ENCODE measurements around the gene SAMSN1.

Gene SAMSN1

DNA sequence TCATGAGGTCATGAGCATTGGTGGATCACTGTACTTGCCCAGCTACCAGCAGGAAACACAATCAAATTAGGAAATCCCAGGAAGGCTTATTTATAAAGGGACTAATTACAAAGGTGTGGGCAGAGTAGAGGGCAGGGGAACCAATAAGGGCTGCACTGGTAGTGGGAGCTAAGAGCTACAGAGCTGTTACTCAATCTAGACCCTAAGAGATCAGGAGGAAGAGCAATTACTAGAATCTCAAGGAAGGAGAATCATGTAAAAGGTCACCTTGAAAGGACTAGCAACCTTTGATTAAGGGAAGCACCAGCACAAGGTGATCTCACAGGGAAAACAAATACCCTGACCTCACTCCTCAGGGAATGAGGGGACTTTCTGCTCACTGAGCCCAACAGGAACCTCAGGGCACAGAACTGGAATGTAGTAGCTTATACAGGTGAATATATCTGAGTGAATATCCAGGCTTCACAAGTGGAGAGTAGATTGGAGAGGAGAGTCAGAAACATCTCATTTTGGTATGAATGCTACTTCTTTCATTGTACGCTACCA is 66.8 kb downstream of the SAMSN1 start:
- H3K27ac Mint-ChIP-seq: peak overlapping the region; percentile 92
- DNase-seq (peak; percentile 23), ATAC-seq (replicated peaks) (peak; percentile 3 to 5)
- peaks cover 15 to 20% of the 10 kb centered on the region in 2 donors for H3K36me3 Mint-ChIP-seq
- peaks cover 26 to 71% of the 10 kb centered on the region in 2 donors for H3K4me1 Mint-ChIP-seq
- peaks cover 7 to 10% of the 10 kb centered on the region in 2 donors for H3K9me3 Mint-ChIP-seq
- no peak overlapping the region for H3K4me3 Mint-ChIP-seq
- no peaks in the 10 kb centered on the region for H3K27me3 Mint-ChIP-seq

DNA sequence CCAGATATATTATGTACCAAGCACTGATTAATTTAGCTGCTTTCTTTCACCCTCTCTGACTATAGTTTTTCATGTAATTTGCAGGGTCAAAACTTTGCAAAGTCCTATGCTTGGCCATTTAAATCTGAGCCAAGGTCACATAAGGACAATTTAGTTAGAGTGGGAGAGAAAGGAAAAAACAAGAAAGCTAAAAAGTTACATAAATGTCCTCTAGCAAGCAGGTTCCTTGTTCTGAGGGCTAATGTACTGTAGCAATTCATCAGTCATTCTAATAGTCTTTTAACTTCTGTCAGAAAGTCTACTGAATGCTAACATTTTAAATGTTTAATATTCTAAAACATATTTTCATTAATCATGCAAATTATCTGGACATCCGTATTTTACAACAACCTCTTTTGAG is 68.3 kb downstream of the SAMSN1 start:
- Mint-ChIP-seq H3K36me3 (peaks cover 3 to 7% of the 10 kb centered on the region in 2 donors), H3K27ac (no peak overlapping the region), H3K4me3 (no peak overlapping the region), H3K27me3 (no peaks in the 10 kb centered on the region), H3K4me1 (peaks cover 16 to 56% of the 10 kb centered on the region in 2 donors), H3K9me3 (no peaks in the 10 kb centered on the region)
- no peak for ATAC-seq (replicated peaks)
- no peak for DNase-seq

DNA sequence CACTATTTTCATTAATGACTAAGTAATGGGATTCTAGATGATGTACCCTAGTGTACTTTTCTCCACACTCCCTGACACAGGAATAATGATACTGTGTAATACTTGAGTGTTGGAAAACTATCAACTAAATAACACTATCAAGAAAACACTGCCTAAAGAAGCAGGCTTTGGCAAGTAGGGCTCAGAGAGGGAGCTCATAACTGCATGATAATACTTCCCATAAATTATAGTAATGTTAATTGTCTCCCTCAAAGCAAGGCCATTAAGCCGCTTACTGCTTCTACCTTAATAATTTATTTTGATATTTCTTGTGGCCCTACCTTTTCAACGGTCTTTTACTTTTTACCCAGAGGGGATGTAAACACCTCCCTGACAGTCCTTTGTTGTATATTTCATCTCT is 69.0 kb downstream of the SAMSN1 start:
- ATAC-seq (replicated peaks) (no peak), DNase-seq (no peak)
- Mint-ChIP-seq H3K27ac (no peak overlapping the region), H3K36me3 (peaks cover 3 to 7% of the 10 kb centered on the region in 2 donors), H3K4me3 (no peak overlapping the region), H3K9me3 (no peaks in the 10 kb centered on the region), H3K4me1 (peaks cover 16 to 54% of the 10 kb centered on the region in 2 donors), H3K27me3 (no peaks in the 10 kb centered on the region)

DNA sequence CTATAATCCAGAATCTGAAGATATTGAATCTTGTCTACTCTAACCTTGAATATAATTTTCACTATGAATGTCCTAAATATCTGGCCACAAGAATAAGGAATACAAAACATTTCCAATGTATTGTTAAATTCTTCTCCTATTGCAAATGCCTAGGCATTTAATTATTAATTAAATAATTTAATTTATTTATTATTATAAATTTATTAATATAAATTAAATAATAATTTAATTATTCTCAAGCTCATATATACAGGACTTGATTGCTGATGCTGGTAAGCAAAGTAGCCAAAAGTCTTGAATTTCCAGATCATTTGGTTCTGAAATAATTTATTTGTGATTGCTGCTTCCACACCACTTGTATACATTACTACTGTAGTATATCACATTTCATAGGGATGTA is 71.1 kb downstream of the SAMSN1 start:
- Mint-ChIP-seq H3K27me3 (no peaks in the 10 kb centered on the region), H3K4me1 (peaks cover 14 to 32% of the 10 kb centered on the region in 2 donors), H3K9me3 (no peaks in the 10 kb centered on the region), H3K27ac (no peak overlapping the region), H3K36me3 (peaks cover 0 to 4% of the 10 kb centered on the region in 2 donors), H3K4me3 (no peak overlapping the region)
- no peak for ATAC-seq (replicated peaks)
- no peak for DNase-seq

DNA sequence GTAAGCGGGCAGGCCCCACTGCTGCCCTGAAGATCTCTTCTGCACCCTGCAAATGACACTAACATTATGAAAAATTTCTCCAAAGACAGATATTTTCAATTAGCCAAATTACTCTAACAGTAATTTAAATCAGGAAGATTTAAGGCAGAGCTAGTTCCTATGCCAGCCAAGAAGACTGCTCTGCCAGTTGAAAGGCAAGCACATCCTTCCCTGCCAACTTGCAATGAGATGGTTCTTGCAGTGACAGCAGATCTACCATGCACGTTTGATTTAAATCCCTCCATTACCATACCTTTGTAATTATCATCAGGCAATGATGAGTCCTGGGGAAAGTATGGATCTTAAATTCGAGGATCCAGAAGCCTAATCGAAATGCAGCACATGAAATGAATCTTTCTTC is 76.5 kb downstream of the SAMSN1 start:
- H3K27me3 Mint-ChIP-seq: no peaks in the 10 kb centered on the region
- no peak overlapping the region for H3K27ac Mint-ChIP-seq
- no peak for DNase-seq
- ATAC-seq (replicated peaks): no peak
- peaks cover 0 to under 1% of the 10 kb centered on the region in 2 donors for H3K4me1 Mint-ChIP-seq
- H3K36me3 Mint-ChIP-seq: no peaks in the 10 kb centered on the region
- H3K4me3 Mint-ChIP-seq: no peak overlapping the region
- no peaks in the 10 kb centered on the region for H3K9me3 Mint-ChIP-seq

DNA sequence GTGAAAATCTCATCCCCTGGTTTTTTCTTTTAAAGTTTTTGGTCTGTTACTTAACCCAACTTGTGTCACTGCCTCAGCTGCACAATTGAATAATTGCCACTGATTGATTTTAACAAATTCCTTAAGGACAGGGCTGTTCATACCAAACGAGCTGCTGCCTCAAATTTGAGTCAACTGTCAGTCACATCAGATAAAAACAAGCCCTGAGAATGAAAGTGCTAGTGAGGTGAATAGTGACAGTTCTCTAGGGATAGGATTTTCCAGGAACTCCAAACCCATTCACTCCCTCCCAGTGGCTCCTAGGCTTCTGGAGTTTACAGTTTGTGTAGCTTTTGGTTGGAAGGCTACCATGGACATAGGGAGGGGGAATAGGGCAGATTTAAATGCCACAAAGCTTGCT is 79.4 kb downstream of the SAMSN1 start:
- Mint-ChIP-seq H3K27ac (no peak overlapping the region), H3K4me3 (no peak overlapping the region), H3K36me3 (no peaks in the 10 kb centered on the region), H3K4me1 (peaks cover 0 to 7% of the 10 kb centered on the region in 2 donors), H3K27me3 (no peaks in the 10 kb centered on the region), H3K9me3 (peaks cover 0 to 2% of the 10 kb centered on the region in 2 donors)
- ATAC-seq (replicated peaks) (no peak), DNase-seq (no peak)

DNA sequence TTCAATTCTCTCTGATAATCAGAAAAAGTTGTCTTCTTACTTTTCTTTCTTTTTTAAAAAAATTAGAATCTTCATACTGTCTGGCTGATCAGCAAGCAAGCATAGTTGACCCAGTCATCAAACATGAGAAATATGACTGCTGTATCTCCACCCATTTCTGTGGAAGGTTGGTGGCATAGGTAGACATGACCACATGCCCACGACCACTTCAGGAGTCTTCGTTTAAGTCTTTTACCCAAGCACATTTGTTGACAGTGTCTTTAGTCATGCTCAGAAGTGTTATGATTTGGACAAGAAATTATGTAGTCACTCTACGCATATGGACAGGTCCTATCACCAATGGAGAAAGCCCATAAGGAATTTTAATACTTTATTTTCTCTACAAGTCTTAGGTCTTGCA is 88.4 kb downstream of the SAMSN1 start:
- ATAC-seq (replicated peaks): no peak
- H3K27me3 Mint-ChIP-seq: no peaks in the 10 kb centered on the region

DNA sequence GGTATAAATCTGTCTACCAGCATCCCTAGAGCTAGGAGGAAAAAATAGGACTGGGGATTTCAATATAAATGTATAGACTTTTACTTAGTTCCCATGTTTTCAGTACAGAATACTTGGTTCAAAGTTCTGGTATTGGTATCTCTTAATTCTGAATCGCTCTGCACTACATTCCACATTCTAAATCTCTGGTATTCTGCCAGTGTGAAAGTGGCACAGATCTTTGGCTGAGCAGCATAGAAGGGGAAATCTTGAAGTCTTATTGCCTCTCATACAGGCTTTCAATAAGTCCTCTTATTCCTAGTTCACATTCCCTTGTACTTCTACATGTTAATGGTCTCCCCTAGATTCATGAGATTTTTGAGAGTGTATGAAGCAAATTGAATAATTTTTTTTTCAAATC is 89.2 kb downstream of the SAMSN1 start:
- Mint-ChIP-seq H3K27me3 (no peaks in the 10 kb centered on the region), H3K4me1 (peaks cover 14 to 32% of the 10 kb centered on the region in 2 donors), H3K4me3 (no peak overlapping the region), H3K27ac (no peak overlapping the region), H3K9me3 (no peaks in the 10 kb centered on the region), H3K36me3 (no peaks in the 10 kb centered on the region)
- ATAC-seq (replicated peaks): no peak
- no peak for DNase-seq

More for the DNA sequence above, 88.4 kb downstream of the SAMSN1 start:
- H3K27ac Mint-ChIP-seq: no peak overlapping the region
- H3K4me1 Mint-ChIP-seq: peaks cover 14 to 27% of the 10 kb centered on the region in 2 donors
- no peaks in the 10 kb centered on the region for H3K9me3 Mint-ChIP-seq
- DNase-seq: no peak
- no peaks in the 10 kb centered on the region for H3K36me3 Mint-ChIP-seq
- H3K4me3 Mint-ChIP-seq: no peak overlapping the region

DNA sequence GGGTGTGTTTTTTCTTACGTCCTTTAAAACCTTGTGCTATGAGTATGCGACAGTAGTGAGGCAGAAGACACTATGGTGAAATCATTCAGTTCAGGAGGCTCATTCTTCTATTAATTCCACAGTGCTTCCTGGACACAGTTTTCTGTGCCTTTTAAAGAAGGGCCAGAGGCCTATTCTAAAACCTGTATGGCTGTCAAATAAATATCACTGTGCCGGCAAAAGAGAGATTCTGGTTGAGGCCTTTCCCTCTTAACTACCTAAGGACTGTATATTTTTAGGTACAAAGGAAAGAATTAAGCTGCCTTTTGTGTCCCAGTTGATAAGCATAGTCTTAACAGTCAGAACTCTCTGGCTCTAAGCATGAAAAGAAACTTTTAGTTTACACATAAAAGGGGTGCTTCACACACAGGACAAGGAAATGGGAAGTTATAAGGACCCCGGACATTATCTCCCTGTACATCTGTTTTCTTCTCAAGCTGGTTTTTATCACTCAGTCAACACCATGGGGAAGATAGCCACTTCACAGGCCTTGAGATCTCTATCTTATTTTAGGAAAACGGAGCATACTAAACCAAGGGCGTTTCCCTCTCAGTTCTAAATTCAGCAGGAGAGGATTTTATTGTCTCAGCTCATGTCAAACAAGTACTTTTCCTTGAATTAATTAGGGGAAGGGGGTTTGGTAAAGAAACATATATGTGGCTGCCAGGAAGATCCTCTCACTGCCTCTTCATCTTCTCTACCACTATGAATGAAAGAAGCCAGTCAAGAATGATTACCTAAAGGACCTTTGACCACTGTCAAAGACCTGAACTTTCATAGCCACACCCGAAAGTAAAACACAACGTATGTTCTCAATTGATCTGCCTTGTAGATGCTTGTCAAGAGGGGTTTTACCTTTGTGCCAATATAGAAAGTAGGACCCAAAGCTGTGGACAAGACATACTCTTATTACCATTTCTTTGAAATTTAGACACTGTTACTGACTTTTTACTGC is 91.8 kb downstream of the SAMSN1 start:
- H3K27me3 Mint-ChIP-seq: no peaks in the 10 kb centered on the region
- DNase-seq (no peak), ATAC-seq (replicated peaks) (peak; percentile 53 to 58)
- H3K4me1 Mint-ChIP-seq: peaks cover 17 to 49% of the 10 kb centered on the region in 2 donors
- peak overlapping the region in 1 of 2 donors; percentile 8 for H3K4me3 Mint-ChIP-seq
- H3K36me3 Mint-ChIP-seq: no peaks in the 10 kb centered on the region
- H3K9me3 Mint-ChIP-seq: no peaks in the 10 kb centered on the region
- peak overlapping the region; percentile 76 for H3K27ac Mint-ChIP-seq

DNA sequence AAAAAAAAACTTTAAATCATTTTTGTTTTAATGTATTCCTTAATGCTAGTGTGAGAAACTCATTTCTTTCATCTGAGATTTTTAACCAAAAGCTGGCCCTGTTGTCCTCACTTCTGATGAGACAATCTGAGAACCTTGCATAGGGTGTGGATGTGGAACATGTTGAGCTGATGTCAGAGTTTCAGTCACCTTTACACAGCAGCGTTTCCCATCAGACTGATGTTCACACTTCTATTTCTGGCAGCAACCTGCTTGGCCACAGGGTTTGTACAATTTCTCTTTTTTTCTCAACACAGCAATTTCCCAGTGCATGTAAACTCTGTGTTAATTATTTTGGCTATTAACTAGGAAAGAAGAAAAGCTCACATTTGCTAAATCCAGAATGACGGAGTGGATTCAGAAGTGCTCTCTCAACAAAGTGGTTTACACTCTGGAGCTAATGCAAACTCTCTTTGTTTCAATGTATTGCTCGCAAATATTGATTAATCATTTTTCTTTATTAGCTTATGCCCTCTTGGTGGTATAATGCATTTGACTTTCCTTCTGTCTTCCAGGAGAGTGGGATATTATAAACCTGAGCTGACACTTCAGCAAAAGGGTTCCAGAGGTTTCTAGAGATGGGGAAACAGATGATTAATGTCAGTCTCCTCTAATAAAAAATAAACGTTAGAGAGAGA is 92.6 kb downstream of the SAMSN1 start:
- Mint-ChIP-seq H3K9me3 (no peaks in the 10 kb centered on the region), H3K4me1 (peaks cover 17 to 56% of the 10 kb centered on the region in 2 donors), H3K27ac (peak overlapping the region; percentile 76), H3K27me3 (no peaks in the 10 kb centered on the region), H3K4me3 (peak overlapping the region in 1 of 2 donors; percentile 8), H3K36me3 (no peaks in the 10 kb centered on the region)
- DNase-seq (peak; percentile 20), ATAC-seq (replicated peaks) (peak; percentile 95 to 97)

DNA sequence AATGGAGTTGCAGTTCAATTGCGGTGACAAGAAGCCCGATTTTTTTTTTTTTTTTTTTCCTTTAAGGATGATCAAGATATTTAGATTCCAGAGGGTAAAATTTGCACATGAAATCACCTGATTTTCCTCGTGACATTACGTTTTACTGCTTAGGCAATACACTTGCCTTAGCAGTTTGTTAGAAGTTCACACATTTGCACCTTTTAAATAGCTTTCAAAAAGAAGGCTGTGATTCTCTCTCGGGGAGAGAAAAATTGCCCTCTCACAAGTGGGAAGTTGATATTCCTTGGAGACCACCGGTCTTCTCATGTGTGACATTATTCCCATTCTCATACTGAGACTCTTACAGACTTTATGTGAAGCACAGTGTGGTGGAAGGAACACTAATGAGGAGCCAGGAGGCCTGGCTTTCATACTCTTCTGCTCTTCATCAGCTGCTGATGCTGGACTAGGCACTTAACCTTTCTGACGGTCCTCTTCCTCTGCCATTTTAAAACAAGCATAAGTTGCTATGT is 93.3 kb downstream of the SAMSN1 start:
- no peak overlapping the region for H3K4me3 Mint-ChIP-seq
- DNase-seq (no peak), ATAC-seq (replicated peaks) (peak; percentile 22 to 24)
- peak overlapping the region; percentile 76 for H3K27ac Mint-ChIP-seq
- H3K36me3 Mint-ChIP-seq: no peaks in the 10 kb centered on the region
- H3K4me1 Mint-ChIP-seq: peaks cover 17 to 56% of the 10 kb centered on the region in 2 donors
- no peaks in the 10 kb centered on the region for H3K27me3 Mint-ChIP-seq
- H3K9me3 Mint-ChIP-seq: no peaks in the 10 kb centered on the region

DNA sequence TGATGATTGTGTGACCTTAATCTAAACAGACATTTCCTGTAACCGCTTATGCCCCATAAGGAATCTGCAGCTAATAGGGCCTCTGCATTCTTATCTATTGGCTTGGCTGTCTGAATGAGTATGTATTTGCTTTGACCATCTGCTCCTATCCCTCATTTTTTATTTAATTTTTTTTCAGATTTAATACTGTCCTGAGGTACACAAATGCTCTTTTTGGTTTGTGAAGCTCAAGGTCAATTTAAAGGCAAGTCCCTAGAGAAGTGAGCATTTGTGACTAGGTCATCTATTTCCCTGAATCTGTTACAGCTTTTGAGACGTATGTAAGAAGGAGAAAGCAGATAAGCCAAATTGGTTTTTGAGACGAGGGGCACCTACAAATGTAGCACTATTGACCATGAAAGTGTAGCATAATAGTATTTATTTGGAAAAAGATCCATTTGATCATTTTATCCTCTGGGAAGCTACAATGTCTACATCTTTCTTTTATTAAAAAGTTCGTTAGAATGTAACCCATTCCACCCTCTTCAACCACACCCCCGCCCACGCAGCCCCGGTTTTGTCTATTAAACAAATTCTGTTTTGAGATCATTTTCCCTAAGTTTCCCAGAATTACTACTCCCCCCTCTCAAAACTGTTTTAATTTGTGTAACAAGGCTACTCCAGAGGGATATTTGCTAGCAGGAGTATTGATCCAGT is 93.9 kb downstream of the SAMSN1 start:
- DNase-seq (no peak), ATAC-seq (replicated peaks) (no peak)
- H3K4me1 Mint-ChIP-seq: peaks cover 17 to 56% of the 10 kb centered on the region in 2 donors

DNA sequence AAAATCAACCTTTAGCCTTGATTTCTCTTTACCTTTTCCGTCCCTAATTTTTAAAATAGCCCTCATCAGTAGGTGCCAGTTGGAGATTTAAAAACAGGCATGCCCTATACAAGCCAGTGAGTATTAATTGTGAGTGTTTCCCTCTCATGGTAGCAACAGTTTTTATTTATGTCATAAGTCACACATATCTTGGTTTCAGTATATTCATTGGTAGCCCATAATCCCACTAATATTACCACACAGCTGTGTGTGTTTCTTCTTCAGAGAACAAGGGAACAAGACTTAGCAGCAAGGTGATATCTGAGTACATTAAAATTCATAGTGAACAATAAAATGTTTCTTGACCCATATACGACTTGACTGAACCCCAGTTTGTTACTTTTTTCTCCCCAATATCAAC is 94.6 kb downstream of the SAMSN1 start:
- H3K36me3 Mint-ChIP-seq: no peaks in the 10 kb centered on the region
- ATAC-seq (replicated peaks) (no peak), DNase-seq (no peak)
- peak overlapping the region; percentile 0 for H3K27ac Mint-ChIP-seq
- no peak overlapping the region for H3K4me3 Mint-ChIP-seq
- H3K9me3 Mint-ChIP-seq: no peaks in the 10 kb centered on the region
- H3K4me1 Mint-ChIP-seq: peaks cover 17 to 56% of the 10 kb centered on the region in 2 donors
- H3K27me3 Mint-ChIP-seq: no peaks in the 10 kb centered on the region

More for the DNA sequence above, 93.9 kb downstream of the SAMSN1 start:
- H3K9me3 Mint-ChIP-seq: no peaks in the 10 kb centered on the region
- H3K36me3 Mint-ChIP-seq: no peaks in the 10 kb centered on the region
- peak overlapping the region; percentile 0 for H3K27ac Mint-ChIP-seq
- no peak overlapping the region for H3K4me3 Mint-ChIP-seq
- H3K27me3 Mint-ChIP-seq: no peaks in the 10 kb centered on the region

DNA sequence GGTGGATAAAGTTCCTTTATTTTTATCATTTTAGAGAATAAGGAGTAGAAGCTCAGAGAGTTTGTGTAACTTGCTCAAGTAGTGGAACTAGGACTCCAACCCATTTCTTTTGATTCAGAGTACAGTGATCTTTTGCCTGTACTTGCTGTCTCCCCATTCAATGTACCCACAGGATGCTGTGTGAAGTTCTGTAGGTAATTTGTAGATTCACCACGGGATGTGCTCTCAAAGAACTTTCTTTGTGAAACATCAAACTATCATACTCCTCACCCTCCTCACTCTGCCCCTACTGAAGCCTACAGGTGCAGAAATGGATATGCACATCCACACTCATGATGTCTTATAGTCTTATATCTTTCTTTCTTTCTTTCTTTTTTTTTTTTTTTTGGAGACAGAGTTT is 97.3 kb downstream of the SAMSN1 start:
- ATAC-seq (replicated peaks) (no peak), DNase-seq (no peak)
- Mint-ChIP-seq H3K4me1 (peaks cover 10 to 45% of the 10 kb centered on the region in 2 donors), H3K4me3 (no peak overlapping the region), H3K27ac (no peak overlapping the region), H3K9me3 (no peaks in the 10 kb centered on the region), H3K27me3 (no peaks in the 10 kb centered on the region), H3K36me3 (no peaks in the 10 kb centered on the region)
